H1 (cell line): ENCODE results near the gene YTHDF2. TPM values are rescaled to one million over a fixed set of nuclear protein-coding genes. Genes with fewer than 3 reads are reported as not detected.
A peak's percentile ranks its signal among the peaks of the same experiment; 100 is the strongest.

Experiments used
- CEBPB ChIP-seq: IDR thresholded peaks from 2 replicates; pipeline ENCODE4 v1.6.1; 2012; ENCODE audit warnings: low read depth, low read length
- CTBP2 ChIP-seq: IDR thresholded peaks from 2 replicates; pipeline ENCODE4 v1.7.0; 2011; ENCODE audit warnings: borderline replicate concordance, mild to moderate bottlenecking, moderate library complexity, mixed read lengths, low read length; ENCODE audit not compliant: insufficient read depth, insufficient read length
- E2F6 ChIP-seq: IDR thresholded peaks from 2 replicates; pipeline ENCODE4 v1.6.1; 2012; ENCODE audit warnings: inconsistent platforms
- EZH2 ChIP-seq: fragments of 200-600 bp; sonication (generic); IDR thresholded peaks from 2 replicates; pipeline ENCODE4 v1.7.1; 2012; ENCODE audit warnings: low read depth, mild to moderate bottlenecking, moderate library complexity, low read length, inconsistent platforms; ENCODE audit not compliant: severe bottlenecking
- FOSL1 ChIP-seq: IDR thresholded peaks from 2 replicates; pipeline ENCODE4 v1.6.1; 2011; ENCODE audit warnings: mild to moderate bottlenecking, low read depth, low read length, moderate library complexity; ENCODE audit not compliant: insufficient read depth
- GABPA ChIP-seq: IDR thresholded peaks from 2 replicates; pipeline ENCODE4 v1.6.1; 2011; ENCODE audit warnings: mild to moderate bottlenecking, low read length, moderate library complexity, borderline replicate concordance; ENCODE audit not compliant: insufficient read depth
- GTF2F1 ChIP-seq: IDR thresholded peaks from 2 replicates; pipeline ENCODE4 v1.6.1; 2012; ENCODE audit warnings: low read depth, low read length, improper control_type of control experiment, borderline replicate concordance
- JUN ChIP-seq: IDR thresholded peaks from 2 replicates; pipeline ENCODE4 v1.6.1; 2011; ENCODE audit warnings: low read depth, mild to moderate bottlenecking, improper control_type of control experiment, low read length
- RXRA ChIP-seq: IDR thresholded peaks from 2 replicates; pipeline ENCODE4 v1.6.1; 2011; ENCODE audit warnings: low read depth, mild to moderate bottlenecking, low read length, moderate library complexity; ENCODE audit not compliant: insufficient read depth
- SAP30 ChIP-seq: fragments of 300-600 bp; sonication (generic); IDR thresholded peaks from 2 replicates; pipeline ENCODE4 v1.7.1; 2012; ENCODE audit warnings: low read length, moderate library complexity, mild to moderate bottlenecking, inconsistent platforms; ENCODE audit not compliant: insufficient read depth, insufficient replicate concordance
- SP1 ChIP-seq: IDR thresholded peaks from 2 replicates; pipeline ENCODE4 v1.6.1; 2011; ENCODE audit warnings: low read depth, low read length
- polyA plus RNA-seq, 7 experiments: library from polyadenylated mRNA; depleted of rRNA in 3 of 7; stranded (reverse) in 5 of 7; unstranded in 2 of 7; fragments of >200 nt in 5 of 7; fragments of 200-250 nt in 2 of 7; gene quantifications; 1 replicate in 5 of 7; 2 replicates in 1 of 7; 4 replicates in 1 of 7; pipeline versions ENCODE4 v1.2.1 to v1.2.3, GENCODE V29; 2011 to 2013; ENCODE audit warnings: missing spikeins in 2 of 7, mixed read lengths in 2 of 7
- total RNA-seq: library from RNA; stranded (reverse); fragmentation: NEBNext Ultra II Directional; extraction: Animal tissue kit (Norgen Biotek cat#: 25700); gene quantifications from 2 replicates; pipeline ENCODE4 v1.2.1, GENCODE V29; 2021
- TF ChIP-seq, protein P1 (sequence below): IDR thresholded peaks from 2 replicates; pipeline ENCODE4 v1.6.1; 2012; ENCODE audit warnings: inconsistent platforms
- TF ChIP-seq, protein P2 (sequence below): IDR thresholded peaks from 2 replicates; pipeline ENCODE4 v1.6.1; 2012; ENCODE audit warnings: low read length, inconsistent platforms

The YTHDF2 gene
- total and polyA plus RNA-seq, 2 of the 8 experiments (the other 6 are each of a cell fraction or from before 2014, with no cell fraction given), result 128 to 164 TPM

GRCh38 chr1:28736450-28737306 is at the start of gene YTHDF2 (continued):
- no peak for TF ChIP-seq EZH2
- TF ChIP-seq, protein P1, sequence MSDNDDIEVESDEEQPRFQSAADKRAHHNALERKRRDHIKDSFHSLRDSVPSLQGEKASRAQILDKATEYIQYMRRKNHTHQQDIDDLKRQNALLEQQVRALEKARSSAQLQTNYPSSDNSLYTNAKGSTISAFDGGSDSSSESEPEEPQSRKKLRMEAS, result peak; percentile 94
- no peak for TF ChIP-seq JUN
- TF ChIP-seq, protein P2, sequence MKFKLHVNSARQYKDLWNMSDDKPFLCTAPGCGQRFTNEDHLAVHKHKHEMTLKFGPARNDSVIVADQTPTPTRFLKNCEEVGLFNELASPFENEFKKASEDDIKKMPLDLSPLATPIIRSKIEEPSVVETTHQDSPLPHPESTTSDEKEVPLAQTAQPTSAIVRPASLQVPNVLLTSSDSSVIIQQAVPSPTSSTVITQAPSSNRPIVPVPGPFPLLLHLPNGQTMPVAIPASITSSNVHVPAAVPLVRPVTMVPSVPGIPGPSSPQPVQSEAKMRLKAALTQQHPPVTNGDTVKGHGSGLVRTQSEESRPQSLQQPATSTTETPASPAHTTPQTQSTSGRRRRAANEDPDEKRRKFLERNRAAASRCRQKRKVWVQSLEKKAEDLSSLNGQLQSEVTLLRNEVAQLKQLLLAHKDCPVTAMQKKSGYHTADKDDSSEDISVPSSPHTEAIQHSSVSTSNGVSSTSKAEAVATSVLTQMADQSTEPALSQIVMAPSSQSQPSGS, result peak; percentile 79; the same call in 1 of the 2 replicates
- TF ChIP-seq SAP30, result no peak
- no peak for TF ChIP-seq FOSL1
- no peak for TF ChIP-seq CEBPB
- TF ChIP-seq SP1, result peak; percentile 86
- TF ChIP-seq GABPA, result no peak
- peak; percentile 49 for TF ChIP-seq E2F6
- peak; percentile 83; the same call in 1 of the 2 replicates for TF ChIP-seq RXRA
- TF ChIP-seq GTF2F1, result peak; percentile 91
- TF ChIP-seq CTBP2, result no peak
